Adipocyte (in vitro differentiated cells): Measurements from ENCODE around the gene TMA16.

Experiments used
- DNase-seq: peaks from one replicate; pipeline ENCODE4 v3.0.0-alpha.2; 2015; ENCODE audit warnings: low read depth
- H3K27me3 ChIP-seq: replicated peaks from 2 replicates; pipeline ENCODE4 v1.7.0; 2013; ENCODE audit warnings: mild to moderate bottlenecking, low read length, moderate library complexity; ENCODE audit not compliant: control insufficient read depth, insufficient read depth
- H3K36me3 ChIP-seq: 2 replicates; pipeline ENCODE4 v1.7.0; 2013; ENCODE audit warnings: low read length, mild to moderate bottlenecking, moderate library complexity; ENCODE audit not compliant: control insufficient read depth, insufficient read depth, severe bottlenecking
- H3K4me1 ChIP-seq: 2 replicates; pipeline ENCODE4 v1.7.0; 2013; ENCODE audit warnings: mild to moderate bottlenecking, low read length, moderate library complexity; ENCODE audit not compliant: control insufficient read depth, insufficient read depth
- H3K4me3 ChIP-seq: 2 replicates; pipeline ENCODE4 v1.7.0; 2013; ENCODE audit warnings: mild to moderate bottlenecking, low read length, moderate library complexity
- H3K9ac ChIP-seq: 2 replicates; pipeline ENCODE4 v1.7.0; 2013; ENCODE audit warnings: mild to moderate bottlenecking, low read length, moderate library complexity
- H3K9me3 ChIP-seq: 2 replicates; pipeline ENCODE4 v1.7.0; 2013; ENCODE audit warnings: mild to moderate bottlenecking, low read length, moderate library complexity; ENCODE audit not compliant: control insufficient read depth

The TMA16 gene

DNA sequence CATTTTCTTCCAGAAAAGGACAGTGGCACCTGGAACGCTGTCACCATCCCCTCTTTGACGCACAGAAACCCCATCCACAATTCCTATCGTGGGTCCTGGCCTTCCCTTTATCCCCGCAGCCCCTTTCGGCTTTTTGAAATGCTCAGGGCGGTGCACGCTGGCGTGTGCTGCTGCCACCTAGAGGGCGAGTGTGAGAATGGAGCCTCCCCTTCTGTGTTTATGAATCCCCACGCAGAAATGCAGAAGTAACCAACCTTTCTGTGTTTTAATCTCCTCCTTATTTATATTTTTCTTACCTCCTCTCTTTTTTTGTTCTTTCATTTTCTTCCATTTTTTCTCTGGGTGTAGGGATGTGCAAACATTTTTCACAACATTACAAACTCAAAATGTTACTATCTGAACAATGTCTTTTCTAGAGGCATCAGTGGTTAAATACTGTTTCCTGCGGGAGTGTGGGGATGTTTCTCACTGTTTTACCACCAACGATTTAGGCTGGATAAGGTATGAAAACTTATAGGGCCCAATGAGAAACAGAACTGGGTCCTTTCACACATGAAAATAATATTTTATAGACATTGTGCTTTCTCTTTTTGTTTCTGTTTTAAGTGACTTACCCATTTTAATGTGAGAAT is 50.0 kb downstream of the TMA16 start:
- Histone ChIP-seq H3K4me3 (peak overlapping the region; percentile 75), H3K9me3 (no peaks in the 10 kb centered on the region), H3K4me1 (peaks cover 23% of the 10 kb centered on the region), H3K36me3 (no peaks in the 10 kb centered on the region), H3K9ac (peak overlapping the region; percentile 68), H3K27me3 (no peaks in the 10 kb centered on the region)
- peak; percentile 90 for DNase-seq

DNA sequence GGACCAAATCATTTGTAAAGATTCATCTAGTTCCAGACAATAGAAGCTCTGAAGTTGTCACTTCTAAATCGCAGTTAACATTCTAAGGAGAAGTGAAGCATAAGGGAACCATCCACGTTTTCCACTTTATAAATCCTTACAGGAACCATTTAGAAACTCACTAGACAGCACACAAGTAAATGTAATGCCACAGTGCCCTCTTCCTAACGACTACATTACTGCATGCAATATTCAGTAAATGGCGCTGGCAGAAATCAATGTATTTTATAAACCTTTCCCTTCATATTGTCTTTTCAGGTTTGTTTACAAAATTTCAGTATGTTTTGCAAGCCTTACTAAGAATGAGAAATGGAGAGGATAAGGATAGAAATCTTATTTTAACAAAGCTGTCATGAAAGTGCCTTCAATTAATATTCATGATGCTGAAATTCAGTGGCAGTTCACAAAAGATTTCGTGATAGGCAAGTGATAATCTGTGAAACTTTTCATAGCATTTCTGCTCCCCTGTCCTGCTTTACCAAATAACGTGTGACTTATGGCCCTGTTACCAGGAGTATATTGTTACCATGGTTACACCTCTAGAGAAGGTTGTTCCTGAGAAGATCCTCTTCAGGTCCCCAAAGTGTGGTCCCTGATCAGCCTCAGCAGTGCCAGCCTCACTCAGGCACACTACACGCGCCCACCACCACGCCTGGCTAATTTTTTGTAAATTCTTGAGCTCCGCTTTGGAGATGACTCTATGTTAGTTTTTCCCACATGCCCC is 54.2 kb downstream of the TMA16 start:
- H3K9me3 ChIP-seq = no peaks in the 10 kb centered on the region
- no peaks in the 10 kb centered on the region for H3K27me3 ChIP-seq
- H3K36me3 ChIP-seq = no peaks in the 10 kb centered on the region
- peak; percentile 82 for DNase-seq
- H3K4me1 ChIP-seq = peaks cover 5% of the 10 kb centered on the region
- no peak overlapping the region for H3K4me3 ChIP-seq
- no peak overlapping the region for H3K9ac ChIP-seq

DNA sequence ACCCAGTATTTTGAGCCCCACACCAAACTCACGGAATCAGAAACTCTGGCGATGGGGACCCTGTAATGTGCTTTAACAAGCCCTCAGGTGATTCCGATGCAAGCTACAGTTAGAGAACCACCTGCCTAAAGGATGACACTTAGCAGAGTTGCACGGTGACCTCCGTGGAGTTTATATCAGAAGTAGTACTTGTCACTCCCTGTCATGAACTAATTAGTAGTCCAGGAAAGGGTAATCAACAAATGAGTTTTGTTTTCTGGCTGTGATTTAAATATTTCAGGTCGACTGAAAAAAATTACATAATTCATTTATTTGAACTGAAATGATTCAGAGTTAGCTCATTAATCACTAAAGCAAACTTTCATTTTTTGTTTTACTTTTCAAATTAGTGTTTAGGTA is 56.4 kb downstream of the TMA16 start:
- no peak for DNase-seq
- H3K4me1 ChIP-seq = peaks cover 5% of the 10 kb centered on the region
- no peak overlapping the region for H3K9ac ChIP-seq
- no peaks in the 10 kb centered on the region for H3K27me3 ChIP-seq
- no peaks in the 10 kb centered on the region for H3K9me3 ChIP-seq
- peak overlapping the region; percentile 79 for H3K4me3 ChIP-seq
- H3K36me3 ChIP-seq = no peaks in the 10 kb centered on the region

DNA sequence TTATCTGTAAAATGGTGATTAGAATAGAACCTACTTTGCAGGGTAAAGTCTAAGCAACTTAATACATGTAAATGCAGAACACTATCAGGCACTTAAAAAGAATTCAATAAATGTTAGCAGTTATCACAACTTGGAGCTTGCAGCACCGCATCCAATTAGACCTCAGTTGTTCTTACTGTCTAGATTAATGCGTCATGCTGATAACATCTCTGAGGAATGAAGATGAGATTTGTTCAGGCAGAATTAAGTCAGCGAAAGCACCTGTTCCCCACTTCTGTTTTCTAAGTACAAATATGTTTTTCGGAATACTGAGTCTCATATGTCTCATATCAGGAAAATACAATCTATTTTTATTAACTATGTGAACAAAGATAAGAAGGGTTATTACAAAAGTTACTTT is 58.7 kb downstream of the TMA16 start:
- Histone ChIP-seq H3K4me1 (peaks cover 5% of the 10 kb centered on the region), H3K36me3 (no peaks in the 10 kb centered on the region), H3K9ac (no peak overlapping the region), H3K27me3 (no peaks in the 10 kb centered on the region), H3K9me3 (no peaks in the 10 kb centered on the region), H3K4me3 (no peak overlapping the region)
- DNase-seq = no peak

DNA sequence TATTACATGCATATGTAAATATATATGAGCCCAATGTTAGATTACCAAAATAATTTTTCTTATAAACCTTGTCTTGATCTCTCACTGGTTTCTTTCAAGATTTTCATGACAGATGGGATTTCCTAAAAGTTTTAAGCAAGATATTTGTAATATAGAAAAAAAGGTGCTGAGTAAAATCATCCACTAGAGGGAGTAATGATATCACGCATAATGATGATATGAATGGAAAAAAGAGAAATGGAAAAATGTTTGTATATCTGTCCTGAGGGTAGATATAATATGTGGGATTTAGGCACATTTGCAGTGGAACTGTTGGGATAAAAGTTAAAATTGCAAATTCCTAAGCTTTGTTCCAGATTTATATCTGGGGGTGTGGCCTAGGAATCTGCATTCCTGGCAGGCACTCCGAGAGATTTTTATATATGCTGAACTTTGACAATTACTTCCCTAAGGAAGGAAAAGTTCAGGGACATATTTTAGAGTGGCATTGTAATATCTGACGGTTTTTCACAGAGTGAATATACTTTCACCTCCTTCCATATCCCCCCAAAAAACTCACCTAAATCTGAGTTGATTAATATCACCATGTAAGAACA is 60.5 kb downstream of the TMA16 start:
- Histone ChIP-seq H3K9me3 (no peaks in the 10 kb centered on the region), H3K9ac (no peak overlapping the region), H3K36me3 (no peaks in the 10 kb centered on the region), H3K27me3 (no peaks in the 10 kb centered on the region), H3K4me3 (no peak overlapping the region), H3K4me1 (peaks cover 5% of the 10 kb centered on the region)
- DNase-seq = peak; percentile 76

DNA sequence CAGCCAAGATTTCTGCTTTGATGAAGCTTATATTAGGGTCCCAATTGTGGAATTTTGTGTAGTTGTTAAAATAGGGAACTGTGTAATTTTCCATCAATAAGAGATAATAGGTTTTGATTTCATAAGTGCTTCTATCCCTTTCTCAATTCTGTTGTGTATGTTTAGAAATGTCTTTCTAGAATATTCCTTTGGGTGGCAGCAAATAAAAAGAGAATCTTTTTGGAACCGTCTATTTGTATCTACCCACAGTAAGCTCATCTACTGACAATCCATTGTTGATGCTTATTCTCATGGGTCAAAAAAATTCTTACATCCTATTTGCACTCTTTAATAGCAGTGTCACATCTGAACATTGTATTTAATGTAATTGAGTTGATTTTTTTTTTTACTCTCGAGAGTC is 61.7 kb downstream of the TMA16 start:
- Histone ChIP-seq H3K9me3 (peaks cover 8% of the 10 kb centered on the region), H3K4me1 (no peaks in the 10 kb centered on the region), H3K27me3 (no peaks in the 10 kb centered on the region), H3K9ac (no peak overlapping the region), H3K4me3 (no peak overlapping the region), H3K36me3 (no peaks in the 10 kb centered on the region)
- DNase-seq = no peak

DNA sequence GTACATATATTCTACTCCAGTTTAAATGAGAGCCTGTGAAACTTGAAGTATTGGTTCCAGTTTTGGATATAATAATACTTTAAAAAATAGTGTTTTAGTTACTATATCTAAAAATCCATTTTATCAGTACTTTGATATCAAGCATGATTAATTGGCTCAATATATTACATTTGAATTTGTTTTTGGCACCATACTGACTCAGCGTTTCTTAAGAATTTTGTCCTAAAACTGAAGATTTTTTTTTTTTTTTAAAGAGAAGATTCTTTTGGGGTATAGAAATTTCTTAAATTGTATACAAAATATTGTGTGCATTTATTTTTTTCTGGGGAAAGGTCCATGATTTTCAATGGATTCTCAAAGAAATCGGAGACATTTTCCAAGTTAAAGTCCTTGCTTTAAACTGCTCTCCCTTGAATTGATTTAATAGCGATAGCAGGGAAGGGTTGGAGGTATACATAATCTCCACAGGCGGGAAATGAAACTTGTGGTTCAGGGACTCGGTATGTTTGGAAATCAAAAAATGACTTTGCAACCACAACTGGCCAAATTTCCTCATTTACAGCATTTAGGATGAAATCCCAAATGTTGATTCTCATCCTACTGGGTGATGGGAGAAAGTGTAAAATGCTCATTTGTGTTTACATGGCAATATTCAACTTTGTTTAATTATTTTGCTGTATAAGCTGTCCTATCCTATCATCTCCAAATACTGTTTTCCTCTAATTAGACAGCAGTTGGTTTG is 62.3 kb downstream of the TMA16 start:
- H3K4me3 ChIP-seq = no peak overlapping the region
- no peaks in the 10 kb centered on the region for H3K36me3 ChIP-seq
- no peak for DNase-seq
- H3K9me3 ChIP-seq = peaks cover 8% of the 10 kb centered on the region
- no peak overlapping the region for H3K9ac ChIP-seq
- H3K4me1 ChIP-seq = no peaks in the 10 kb centered on the region
- no peaks in the 10 kb centered on the region for H3K27me3 ChIP-seq

DNA sequence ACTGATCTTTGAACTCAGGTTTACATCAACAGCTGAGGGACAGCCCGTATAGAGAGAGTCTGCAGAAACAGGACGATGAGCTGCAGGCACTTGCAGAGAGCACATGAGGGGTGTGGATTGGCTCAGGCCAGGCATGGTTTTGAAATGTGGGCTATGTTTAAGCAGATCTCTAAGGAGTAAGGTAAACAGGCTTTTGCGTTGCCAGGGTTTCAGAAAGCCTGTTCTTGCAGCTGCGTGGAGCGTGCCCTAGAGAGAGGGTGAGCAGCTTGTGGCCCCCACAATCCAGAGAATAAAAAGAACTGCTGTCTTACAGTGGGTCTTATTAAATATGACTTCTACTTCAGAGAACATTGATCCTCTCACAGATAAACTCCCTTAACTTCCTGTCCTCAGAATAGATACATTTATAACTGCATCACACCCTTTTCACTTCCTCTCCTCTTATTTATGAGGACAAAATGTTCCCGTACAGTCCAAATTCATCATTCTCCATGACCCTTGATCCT is 64.1 kb downstream of the TMA16 start:
- no peaks in the 10 kb centered on the region for H3K4me1 ChIP-seq
- H3K4me3 ChIP-seq = no peak overlapping the region
- DNase-seq = no peak
- H3K9me3 ChIP-seq = peaks cover 8% of the 10 kb centered on the region
- no peak overlapping the region for H3K9ac ChIP-seq
- H3K27me3 ChIP-seq = no peaks in the 10 kb centered on the region
- no peaks in the 10 kb centered on the region for H3K36me3 ChIP-seq

DNA sequence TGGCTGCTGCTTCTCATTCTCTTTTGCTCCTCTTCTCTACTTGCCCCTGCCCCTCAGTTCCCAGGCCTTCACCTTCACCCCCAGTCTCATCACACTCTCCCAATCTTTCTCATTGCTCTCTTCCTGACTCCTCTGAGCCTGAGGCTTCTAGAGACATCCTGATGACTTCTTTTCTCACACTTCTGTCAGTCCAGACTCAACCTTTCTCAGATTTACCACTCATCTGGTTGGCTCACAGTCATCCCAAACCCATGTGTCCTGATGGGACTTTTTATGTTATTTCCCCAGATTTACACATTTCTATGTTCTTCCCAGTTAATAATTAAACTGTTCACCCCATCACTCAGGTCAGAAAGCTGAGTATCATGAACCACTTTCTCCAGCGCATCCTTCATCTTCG is 68.0 kb downstream of the TMA16 start:
- no peak for DNase-seq
- Histone ChIP-seq H3K27me3 (peaks cover 4% of the 10 kb centered on the region), H3K9ac (no peak overlapping the region), H3K36me3 (no peaks in the 10 kb centered on the region), H3K9me3 (peaks cover 8% of the 10 kb centered on the region), H3K4me3 (no peak overlapping the region), H3K4me1 (no peaks in the 10 kb centered on the region)

DNA sequence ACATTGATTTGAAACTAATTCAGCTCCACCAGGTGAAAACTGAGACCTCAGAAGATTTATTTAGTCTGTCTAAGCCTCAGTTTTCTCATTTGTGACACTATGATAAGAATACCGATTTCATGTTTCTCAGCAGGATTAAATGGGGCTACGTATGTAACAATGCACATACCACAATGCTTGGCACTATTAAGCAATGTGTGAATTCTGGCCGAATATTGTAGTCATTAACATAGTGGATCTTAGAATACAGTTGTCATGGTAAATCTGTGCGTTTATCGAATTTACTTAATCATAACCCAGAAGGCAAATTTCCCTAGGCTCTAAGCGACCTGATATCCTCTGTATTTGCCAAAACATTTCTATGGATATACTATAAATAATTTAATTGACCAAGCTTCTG is 69.1 kb downstream of the TMA16 start:
- Histone ChIP-seq H3K9me3 (peaks cover 8% of the 10 kb centered on the region), H3K4me3 (no peak overlapping the region), H3K36me3 (no peaks in the 10 kb centered on the region), H3K4me1 (no peaks in the 10 kb centered on the region), H3K9ac (no peak overlapping the region), H3K27me3 (peaks cover 4% of the 10 kb centered on the region)
- no peak for DNase-seq

DNA sequence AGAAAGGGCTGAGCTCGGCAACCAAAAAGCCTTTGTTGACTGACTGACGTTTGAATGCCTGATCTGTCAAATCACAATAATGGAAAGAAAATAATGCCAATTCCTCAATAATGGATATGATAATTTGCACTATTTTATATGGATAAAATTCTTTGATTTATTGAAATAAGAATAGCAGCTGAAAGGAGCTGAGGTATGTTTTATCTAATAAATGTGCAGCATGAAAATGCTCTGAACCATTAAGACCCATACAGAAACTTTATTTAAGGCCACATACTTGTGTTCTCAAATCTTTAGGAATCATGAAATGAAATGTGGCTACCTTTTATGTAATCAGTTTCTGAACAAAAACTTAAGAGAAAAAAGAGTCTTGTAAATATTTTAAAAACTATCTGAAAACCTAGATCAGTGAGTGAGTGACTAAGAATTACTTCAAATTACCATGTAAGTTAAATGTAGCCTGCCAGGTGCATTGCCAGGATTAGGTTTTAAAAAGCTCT is 69.8 kb downstream of the TMA16 start:
- peaks cover 8% of the 10 kb centered on the region for H3K9me3 ChIP-seq
- peaks cover 4% of the 10 kb centered on the region for H3K27me3 ChIP-seq
- H3K9ac ChIP-seq = no peak overlapping the region
- no peaks in the 10 kb centered on the region for H3K36me3 ChIP-seq
- H3K4me1 ChIP-seq = no peaks in the 10 kb centered on the region
- DNase-seq = no peak
- H3K4me3 ChIP-seq = no peak overlapping the region
